CD14-positive monocyte (primary cell): ENCODE measurements around the gene SCRN2. TPM values are rescaled to one million over a fixed set of nuclear protein-coding genes. Genes with fewer than 3 reads are reported as not detected.

Experiments used
- DNase-seq, 3 donors: peaks; one replicate each; pipeline ENCODE4 v3.0.0-alpha.2; 2011 to 2022
- H2AFZ ChIP-seq: 2 replicates; pipeline ENCODE4 v1.6.0; 2012; ENCODE audit warnings: mild to moderate bottlenecking, low read depth, low read length, inconsistent platforms; ENCODE audit not compliant: insufficient read depth, poor library complexity, severe bottlenecking
- H3K27ac ChIP-seq, 2 donors: 1 replicate in 1 of 2; 2 replicates in 1 of 2; pipeline ENCODE4 v1.5.1; 2012 to 2013; ENCODE audit warnings: low read length in 2 of 2, control low read depth in 1 of 2, inconsistent platforms in 1 of 2, low read depth in 1 of 2, mild to moderate bottlenecking in 1 of 2
- H3K27me3 ChIP-seq, 2 donors: one replicate each; pipeline versions ENCODE4 v1.6.0 to v1.6.1; 2011 to 2013; ENCODE audit warnings: low read length in 2 of 2; ENCODE audit not compliant: control insufficient read depth in 2 of 2, insufficient read depth in 2 of 2
- H3K36me3 ChIP-seq, 2 donors: replicated peaks in 1 of 2; 1 replicate in 1 of 2; 2 replicates in 1 of 2; pipeline versions ENCODE4 v1.5.1 to v1.6.1; 2012 to 2013; ENCODE audit warnings: low read length in 2 of 2, control low read depth in 1 of 2, inconsistent platforms in 1 of 2, mild to moderate bottlenecking in 1 of 2; ENCODE audit not compliant: insufficient read depth in 2 of 2, control insufficient read depth in 1 of 2
- H3K4me1 ChIP-seq, 2 donors: 1 replicate in 1 of 2; 2 replicates in 1 of 2; pipeline versions ENCODE4 v1.5.1 to v1.6.1; 2012 to 2013; ENCODE audit warnings: low read length in 2 of 2, control low read depth in 1 of 2, inconsistent platforms in 1 of 2, mild to moderate bottlenecking in 1 of 2, moderate library complexity in 1 of 2; ENCODE audit not compliant: insufficient read depth in 2 of 2, control insufficient read depth in 1 of 2
- H3K4me2 ChIP-seq: replicated peaks from 2 replicates; pipeline ENCODE3; 2012; ENCODE audit warnings: low read length, moderate library complexity, mild to moderate bottlenecking; ENCODE audit not compliant: poor library complexity, severe bottlenecking; ENCODE audit errors: extremely low read depth
- H3K4me3 ChIP-seq, 3 experiments: fragments of 200-600 bp in 1 of 3; sonication (generic) in 1 of 3; replicated peaks in 1 of 3; 1 replicate in 2 of 3; 2 replicates in 1 of 3; pipeline ENCODE4 v1.5.1; 2011 to 2013; ENCODE audit warnings: low read length in 3 of 3, mild to moderate bottlenecking in 3 of 3, control low read depth in 2 of 3, low read depth in 2 of 3, inconsistent platforms in 1 of 3, moderate library complexity in 1 of 3
- H3K79me2 ChIP-seq: 2 replicates; pipeline ENCODE4 v1.6.0; 2012; ENCODE audit warnings: mild to moderate bottlenecking, control low read depth, inconsistent platforms, low read length, moderate library complexity; ENCODE audit not compliant: insufficient read depth
- H3K9ac ChIP-seq: 2 replicates; pipeline ENCODE4 v1.6.0; 2017; ENCODE audit warnings: low read length, mild to moderate bottlenecking; ENCODE audit not compliant: insufficient read depth, poor library complexity, severe bottlenecking
- H3K9me3 ChIP-seq, 2 donors: replicated peaks in 1 of 2; 1 replicate in 1 of 2; 2 replicates in 1 of 2; pipeline versions ENCODE4 v1.5.1 to v1.6.1; 2012 to 2013; ENCODE audit warnings: low read length in 2 of 2, control low read depth in 1 of 2; ENCODE audit not compliant: control insufficient read depth in 1 of 2, insufficient read depth in 1 of 2
- H4K20me1 ChIP-seq: 2 replicates; pipeline ENCODE4 v1.6.0; 2012; ENCODE audit warnings: mild to moderate bottlenecking, low read length, control low read depth, moderate library complexity; ENCODE audit not compliant: insufficient read depth
- H3K27ac Mint-ChIP-seq, 7 donors: one replicate each; pipeline ENCODE4 v1.8.0; 2020; ENCODE audit warnings: mild to moderate bottlenecking in 7 of 7, mixed read lengths in 7 of 7, moderate library complexity in 6 of 7, inconsistent platforms in 2 of 7
- H3K27me3 Mint-ChIP-seq, 3 donors: one replicate each; pipeline ENCODE4 v1.8.0; 2021 to 2022; ENCODE audit warnings: low read depth in 3 of 3, mild to moderate bottlenecking in 3 of 3, mixed read lengths in 3 of 3, moderate library complexity in 3 of 3, inconsistent platforms in 1 of 3
- H3K36me3 Mint-ChIP-seq, 2 donors: one replicate each; pipeline ENCODE4 v1.8.0; 2020; ENCODE audit warnings: mixed read lengths in 2 of 2, inconsistent platforms in 1 of 2, mild to moderate bottlenecking in 1 of 2
- H3K4me1 Mint-ChIP-seq: one replicate; pipeline ENCODE4 v1.8.0; 2020; ENCODE audit warnings: mild to moderate bottlenecking, mixed read lengths
- H3K4me3 Mint-ChIP-seq, 2 donors: one replicate each; pipeline ENCODE4 v1.8.0; 2020; ENCODE audit warnings: mild to moderate bottlenecking in 2 of 2, mixed read lengths in 2 of 2, moderate library complexity in 1 of 2
- H3K9me3 Mint-ChIP-seq, 7 donors: one replicate each; pipeline ENCODE4 v1.8.0; 2020 to 2022; ENCODE audit warnings: mixed read lengths in 7 of 7, mild to moderate bottlenecking in 6 of 7, moderate library complexity in 6 of 7, inconsistent platforms in 2 of 7
- CTCF ChIP-seq: fragments of 200-600 bp; IDR thresholded peaks from one replicate; pipeline ENCODE4 v1.8.0; 2022; ENCODE audit warnings: antibody characterized with exemption, mild to moderate bottlenecking
- WGBS: methylation state at CpG from one replicate; pipeline ENCODE4 v1.1.5; 2013; ENCODE audit warnings: missing lambda C conversion rate; ENCODE audit not compliant: insufficient coverage; 5-methylcytosine and 5-hydroxymethylcytosine counted together
- intact Hi-C, 2 donors: fragments of 100-400 bp; cut with micrococcal nuclease; formaldehyde crosslinking; loops; one replicate each; pipeline versions ENCODE4 v1.15.0 to v1.15.1; 2023
- polyA plus RNA-seq, 3 donors: library from polyadenylated mRNA; depleted of rRNA in 1 of 3; unstranded in 2 of 3; stranded (reverse) in 1 of 3; fragments of 300-500 nt in 2 of 3; fragments of >200 nt in 1 of 3; fragmentation: Illumina TruSeq in 2 of 3; gene quantifications; 1 replicate in 2 of 3; 2 replicates in 1 of 3; pipeline ENCODE4 v1.2.3, GENCODE V29; 2012 to 2021

SCRN2 gene
- polyA plus RNA-seq, 3 donors, result 13.2 to 45.1 (median 14.5) TPM

GRCh38 chr17:47803751-47804150, 37.3 kb downstream of the SCRN2 start:
- Mint-ChIP-seq H3K4me3 (no peak overlapping the region), H3K27ac (peak overlapping the region in 1 of 7 donors; percentile 8), H3K36me3 (peaks cover 20 to 24% of the 10 kb centered on the region in 2 donors), H3K9me3 (no peaks in the 10 kb centered on the region), H3K27me3 (peaks cover 4 to 14% (median 10%) of the 10 kb centered on the region in 3 donors), H3K4me1 (no peaks in the 10 kb centered on the region)
- no peak overlapping the region for H3K4me2 ChIP-seq
- no peak for DNase-seq
- no peaks in the 10 kb centered on the region for H3K79me2 ChIP-seq
- H3K36me3 ChIP-seq, result peaks cover 18 to 21% of the 10 kb centered on the region in 2 donors
- H2AFZ ChIP-seq, result no peak overlapping the region
- H3K27me3 ChIP-seq, result no peaks in the 10 kb centered on the region
- no peak for TF ChIP-seq CTCF
- no peaks in the 10 kb centered on the region for H4K20me1 ChIP-seq
- 89% methylated on average over 3 of the region's 6 CpGs for WGBS
- no peaks in the 10 kb centered on the region for H3K9me3 ChIP-seq
- no peak overlapping the region for H3K27ac ChIP-seq
- H3K4me3 ChIP-seq, result no peak overlapping the region
- no peaks in the 10 kb centered on the region for H3K4me1 ChIP-seq
- H3K9ac ChIP-seq, result no peak overlapping the region
- intact Hi-C loops, result no loop called here

- no peak for TF ChIP-seq CTCF
- peaks cover 7 to 14% (median 10%) of the 10 kb centered on the region in 3 donors for H3K27me3 Mint-ChIP-seq
- 50% methylated on average over 3 of the region's 5 CpGs for WGBS
- Histone ChIP-seq H3K9me3 (no peaks in the 10 kb centered on the region), H3K27me3 (no peaks in the 10 kb centered on the region), H3K36me3 (peaks cover 12 to 15% of the 10 kb centered on the region in 2 donors), H3K27ac (no peak overlapping the region), H2AFZ (no peak overlapping the region), H3K4me3 (no peak overlapping the region), H3K4me1 (no peaks in the 10 kb centered on the region), H4K20me1 (no peaks in the 10 kb centered on the region), H3K79me2 (no peaks in the 10 kb centered on the region), H3K4me2 (no peak overlapping the region), H3K9ac (no peak overlapping the region)
- peaks cover 15 to 18% of the 10 kb centered on the region in 2 donors for H3K36me3 Mint-ChIP-seq
- no peaks in the 10 kb centered on the region for H3K4me1 Mint-ChIP-seq
- no peak overlapping the region for H3K27ac Mint-ChIP-seq
- intact Hi-C loops, result no loop called here
- H3K9me3 Mint-ChIP-seq, result no peaks in the 10 kb centered on the region
- H3K4me3 Mint-ChIP-seq, result no peak overlapping the region
- no peak for DNase-seq
Measured at GRCh38 chr17:47803201-47803600, 37.9 kb downstream of the SCRN2 start.
